ENCODE measurements around the gene ADD2. TPM values are rescaled to one million over a fixed set of nuclear protein-coding genes. Genes with fewer than 3 reads are reported as not detected.
A peak's percentile ranks its signal among the peaks of the same experiment; 100 is the strongest.

Gene ADD2
- polyA plus RNA-seq, 1 experiment, result 0.12 TPM

GRCh38 chr2:70718736-70719135 is 49.3 kb downstream of the ADD2 start:
- H3K27ac ChIP-seq (ENCODE audit: low read depth, low read length), result peak overlapping the region; percentile 31
- POLR2A ChIA-PET, result no interaction called here
- H3K27me3 ChIP-seq (ENCODE audit: control insufficient read depth, insufficient read depth, low read length), result peaks cover 5% of the 10 kb centered on the region
- H3K4me3 ChIP-seq (ENCODE audit: low read depth, low read length), result no peak overlapping the region
- no peaks in the 10 kb centered on the region for H3K9me3 ChIP-seq (ENCODE audit: control insufficient read depth, insufficient read depth, low read length)
- no peak for DNase-seq (ENCODE audit: low read depth, low spot score)
- CTCF ChIA-PET, result no interaction called here
- TF ChIP-seq, protein P1, sequence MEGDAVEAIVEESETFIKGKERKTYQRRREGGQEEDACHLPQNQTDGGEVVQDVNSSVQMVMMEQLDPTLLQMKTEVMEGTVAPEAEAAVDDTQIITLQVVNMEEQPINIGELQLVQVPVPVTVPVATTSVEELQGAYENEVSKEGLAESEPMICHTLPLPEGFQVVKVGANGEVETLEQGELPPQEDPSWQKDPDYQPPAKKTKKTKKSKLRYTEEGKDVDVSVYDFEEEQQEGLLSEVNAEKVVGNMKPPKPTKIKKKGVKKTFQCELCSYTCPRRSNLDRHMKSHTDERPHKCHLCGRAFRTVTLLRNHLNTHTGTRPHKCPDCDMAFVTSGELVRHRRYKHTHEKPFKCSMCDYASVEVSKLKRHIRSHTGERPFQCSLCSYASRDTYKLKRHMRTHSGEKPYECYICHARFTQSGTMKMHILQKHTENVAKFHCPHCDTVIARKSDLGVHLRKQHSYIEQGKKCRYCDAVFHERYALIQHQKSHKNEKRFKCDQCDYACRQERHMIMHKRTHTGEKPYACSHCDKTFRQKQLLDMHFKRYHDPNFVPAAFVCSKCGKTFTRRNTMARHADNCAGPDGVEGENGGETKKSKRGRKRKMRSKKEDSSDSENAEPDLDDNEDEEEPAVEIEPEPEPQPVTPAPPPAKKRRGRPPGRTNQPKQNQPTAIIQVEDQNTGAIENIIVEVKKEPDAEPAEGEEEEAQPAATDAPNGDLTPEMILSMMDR (IDR thresholded peaks at IDR 0.05; ENCODE audit: low read depth, low read length), result no peak

- Histone ChIP-seq H3K27me3 (ENCODE audit: control insufficient read depth, insufficient read depth, low read length) (peaks cover 5% of the 10 kb centered on the region), H3K27ac (ENCODE audit: low read depth, low read length) (no peak overlapping the region), H3K9me3 (ENCODE audit: control insufficient read depth, insufficient read depth, low read length) (no peaks in the 10 kb centered on the region), H3K4me3 (ENCODE audit: low read depth, low read length) (no peak overlapping the region)
- TF ChIP-seq, protein P1 (IDR thresholded peaks at IDR 0.05; ENCODE audit: low read depth, low read length), result no peak
- DNase-seq (ENCODE audit: low read depth, low spot score), result no peak
- ChIA-PET CTCF (no interaction called here), POLR2A (no interaction called here)
Measured at GRCh38 chr2:70718241-70718640, 49.8 kb downstream of the ADD2 start.

DNA sequence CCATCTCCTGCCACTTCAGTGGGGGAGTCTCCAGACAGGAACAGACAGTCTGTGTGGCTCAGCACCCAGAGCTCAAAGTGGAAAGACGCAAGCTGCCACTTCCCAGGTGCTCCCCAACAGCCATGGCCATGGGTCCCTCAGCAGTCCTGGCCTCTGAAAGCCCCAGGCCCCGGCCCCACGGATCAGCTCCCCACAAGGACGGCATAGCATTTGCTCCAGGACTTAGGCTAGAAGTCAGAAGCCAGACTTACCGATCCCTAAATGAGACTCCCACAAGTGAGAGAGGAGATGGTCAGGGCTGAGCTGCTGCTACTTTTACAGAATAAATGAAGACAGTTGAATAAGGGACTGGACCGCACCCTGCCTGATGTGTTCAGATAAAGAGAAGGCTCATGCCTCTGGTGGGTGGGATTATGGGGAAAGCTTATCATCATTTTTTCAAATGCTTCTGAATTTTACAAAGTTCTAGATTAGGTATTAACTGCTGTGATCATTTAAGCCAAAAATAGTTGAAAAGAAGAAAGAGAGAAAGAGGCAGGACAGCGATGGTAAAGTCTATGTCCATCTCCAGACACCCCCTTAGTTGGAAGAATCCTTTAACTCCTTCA is 50.5 kb downstream of the ADD2 start:
- DNase-seq (ENCODE audit: low read depth, low spot score), result no peak
- TF ChIP-seq, protein P1 (IDR thresholded peaks at IDR 0.05; ENCODE audit: low read depth, low read length), result no peak
- CTCF ChIA-PET, result no interaction called here
- no peaks in the 10 kb centered on the region for H3K9me3 ChIP-seq (ENCODE audit: control insufficient read depth, insufficient read depth, low read length)
- POLR2A ChIA-PET, result no interaction called here
- no peak overlapping the region for H3K27ac ChIP-seq (ENCODE audit: low read depth, low read length)
- peaks cover 2% of the 10 kb centered on the region for H3K27me3 ChIP-seq (ENCODE audit: control insufficient read depth, insufficient read depth, low read length)
- no peak overlapping the region for H3K4me3 ChIP-seq (ENCODE audit: low read depth, low read length)

GRCh38 chr2:70716951-70717350 is 51.0 kb downstream of the ADD2 start:
- DNase-seq (ENCODE audit: low read depth, low spot score), result no peak
- Histone ChIP-seq H3K27me3 (ENCODE audit: control insufficient read depth, insufficient read depth, low read length) (peaks cover 2% of the 10 kb centered on the region), H3K4me3 (ENCODE audit: low read depth, low read length) (no peak overlapping the region), H3K27ac (ENCODE audit: low read depth, low read length) (no peak overlapping the region), H3K9me3 (ENCODE audit: control insufficient read depth, insufficient read depth, low read length) (no peaks in the 10 kb centered on the region)
- ChIA-PET POLR2A (no interaction called here), CTCF (no interaction called here)
- TF ChIP-seq, protein P1 (IDR thresholded peaks at IDR 0.05; ENCODE audit: low read depth, low read length), result no peak

GRCh38 chr2:70716131-70716743 is 51.8 kb downstream of the ADD2 start:
- no peaks in the 10 kb centered on the region for H3K9me3 ChIP-seq (ENCODE audit: control insufficient read depth, insufficient read depth, low read length)
- peaks cover 2% of the 10 kb centered on the region for H3K27me3 ChIP-seq (ENCODE audit: control insufficient read depth, insufficient read depth, low read length)
- DNase-seq (ENCODE audit: low read depth, low spot score), result no peak
- TF ChIP-seq, protein P1 (IDR thresholded peaks at IDR 0.05; ENCODE audit: low read depth, low read length), result no peak
- H3K4me3 ChIP-seq (ENCODE audit: low read depth, low read length), result no peak overlapping the region
- ChIA-PET CTCF (no interaction called here), POLR2A (no interaction called here)
- no peak overlapping the region for H3K27ac ChIP-seq (ENCODE audit: low read depth, low read length)
